ENCODE results near the gene SDK2.

SDK2 gene

GRCh38 chr17:73644145-73645049, at the start of gene SDK2:
SDK2 (minus strand) TSS chr17:73644445; CDS start chr17:73644088, 357 bp downstream.
- no peak for DNase-seq (ENCODE audit: low spot score)

GRCh38 chr17:73693071-73693470, 48.8 kb upstream of the SDK2 start:
- no peak for DNase-seq (ENCODE audit: low spot score)

GRCh38 chr17:73691321-73691766, 47.1 kb upstream of the SDK2 start:
- DNase-seq (ENCODE audit: low spot score) = no peak

- DNase-seq (ENCODE audit: low spot score) = no peak
Observed at GRCh38 chr17:73690676-73691075, 46.4 kb upstream of the SDK2 start.

- no peak for DNase-seq (ENCODE audit: low spot score)
Observed at GRCh38 chr17:73689596-73690275, 45.5 kb upstream of the SDK2 start.

- DNase-seq (ENCODE audit: low spot score) = no peak
Observed at GRCh38 chr17:73686961-73687360, 42.7 kb upstream of the SDK2 start.

- DNase-seq (ENCODE audit: low spot score) = no peak
Observed at GRCh38 chr17:73686126-73686525, 41.9 kb upstream of the SDK2 start.

- DNase-seq (ENCODE audit: low spot score) = no peak
Observed at GRCh38 chr17:73684183-73684582, 39.9 kb upstream of the SDK2 start.

GRCh38 chr17:73683771-73684170, 39.5 kb upstream of the SDK2 start:
- no peak for DNase-seq (ENCODE audit: low spot score)

- no peak for DNase-seq (ENCODE audit: low spot score)
Observed at GRCh38 chr17:73681946-73682345, 37.7 kb upstream of the SDK2 start.

GRCh38 chr17:73679476-73679875, 35.2 kb upstream of the SDK2 start:
- DNase-seq (ENCODE audit: low spot score) = no peak

- no peak for DNase-seq (ENCODE audit: low spot score)
Observed at GRCh38 chr17:73678999-73679398, 34.8 kb upstream of the SDK2 start.

GRCh38 chr17:73669771-73670170, 25.5 kb upstream of the SDK2 start:
- DNase-seq (ENCODE audit: low spot score) = no peak

GRCh38 chr17:73667181-73667959, 23.1 kb upstream of the SDK2 start:
- DNase-seq (ENCODE audit: low spot score) = no peak

GRCh38 chr17:73663614-73664013, 19.4 kb upstream of the SDK2 start:
- DNase-seq (ENCODE audit: low spot score) = no peak

- DNase-seq (ENCODE audit: low spot score) = no peak
Observed at GRCh38 chr17:73660366-73660765, 16.1 kb upstream of the SDK2 start.

- DNase-seq (ENCODE audit: low spot score) = no peak
Observed at GRCh38 chr17:73658821-73659515, 14.7 kb upstream of the SDK2 start.

GRCh38 chr17:73657473-73658116, 13.3 kb upstream of the SDK2 start:
- no peak for DNase-seq (ENCODE audit: low spot score)

- DNase-seq (ENCODE audit: low spot score) = no peak
Observed at GRCh38 chr17:73654241-73654640, 10.0 kb upstream of the SDK2 start.

GRCh38 chr17:73653810-73654209, 9.6 kb upstream of the SDK2 start:
- DNase-seq (ENCODE audit: low spot score) = no peak

- DNase-seq (ENCODE audit: low spot score) = no peak
Observed at GRCh38 chr17:73652886-73653480, 8.7 kb upstream of the SDK2 start.
